IMR-90 (cell line): ENCODE measurements around the gene DYRK1B. TPM values are rescaled to one million over a fixed set of nuclear protein-coding genes. Genes with fewer than 3 reads are reported as not detected.
"Not testable (repeated sequence)": the region's sequence is repeated elsewhere in the genome, so short reads cannot be mapped to it uniquely, and the experiment has no call there.

Source experiments
- ATAC-seq: fragments of 200-7000 bp; cut with Tn5 transposase; 2 replicates; pipeline ENCODE4 v1.9.1; 2020; ENCODE audit warnings: low read depth, mild to moderate bottlenecking, moderate library complexity
- BruUV-seq: library from RNA; stranded (reverse); fragments of 400-500 nt; replicated peaks from 2 replicates; lab custom pipeline; 2021; lab: Mats Ljungman, UMichigan
- CTCF ChIA-PET: fragments of 300-600 bp; formaldehyde crosslinking; extraction: SDS; loops from one replicate; lab custom pipeline; 2021; ENCODE audit warnings: antibody characterized with exemption; lab: Yijun Ruan, JAX
- POLR2A ChIA-PET: fragments of 300-600 bp; sonication (Branson Sonifier 250); formaldehyde crosslinking; loops from one replicate; lab custom pipeline; 2022; ENCODE audit warnings: antibody characterized with exemption; ENCODE audit not compliant: unreplicated experiment; lab: Charles Lee
- DNase-seq: peaks from one replicate; pipeline ENCODE4 v3.0.0; 2013
- H2AFZ ChIP-seq: replicated peaks from 2 replicates; pipeline ENCODE3; 2013; ENCODE audit warnings: low read length, mild to moderate bottlenecking; ENCODE audit not compliant: poor library complexity
- H2AK5ac ChIP-seq: 2 replicates; pipeline ENCODE4 v1.6.1; 2013; ENCODE audit warnings: low read depth, low read length, inconsistent platforms
- H2AK9ac ChIP-seq: replicated peaks from 2 replicates; pipeline ENCODE3; 2013; ENCODE audit warnings: mild to moderate bottlenecking, low read depth, low read length, moderate library complexity; ENCODE audit not compliant: poor library complexity
- H2BK120ac ChIP-seq: 2 replicates; pipeline ENCODE4 v1.6.1; 2013; ENCODE audit warnings: low read depth, low read length, inconsistent platforms
- H2BK15ac ChIP-seq: 3 replicates; pipeline ENCODE4 v1.6.1; 2013; ENCODE audit warnings: low read depth, low read length, inconsistent platforms
- H2BK20ac ChIP-seq: 2 replicates; pipeline ENCODE4 v1.6.1; 2013; ENCODE audit warnings: low read depth, mild to moderate bottlenecking, inconsistent platforms, low read length, moderate library complexity
- H2BK5ac ChIP-seq: 2 replicates; pipeline ENCODE4 v1.6.1; 2013; ENCODE audit warnings: mild to moderate bottlenecking, low read depth, low read length, inconsistent platforms; ENCODE audit not compliant: poor library complexity, severe bottlenecking
- H3K14ac ChIP-seq: replicated peaks from 2 replicates; pipeline ENCODE4 v1.6.1; 2013; ENCODE audit warnings: low read depth, low read length, inconsistent platforms
- H3K18ac ChIP-seq: 2 replicates; pipeline ENCODE4 v1.6.1; 2013; ENCODE audit warnings: low read depth, low read length, control low read depth
- H3K23ac ChIP-seq: 2 replicates; pipeline ENCODE4 v1.6.1; 2013; ENCODE audit warnings: low read depth, low read length, inconsistent platforms
- H3K27ac ChIP-seq: 2 replicates; pipeline ENCODE4 v1.5.1; 2013; ENCODE audit warnings: mild to moderate bottlenecking, control low read depth, low read length; ENCODE audit not compliant: insufficient read depth
- H3K27me3 ChIP-seq: 2 replicates; pipeline ENCODE4 v1.6.1; 2013; ENCODE audit warnings: low read length; ENCODE audit not compliant: control insufficient read depth, insufficient read depth
- H3K36me3 ChIP-seq: 2 replicates; pipeline ENCODE4 v1.6.1; 2013; ENCODE audit warnings: low read length, mixed read lengths; ENCODE audit not compliant: control insufficient read depth, insufficient read depth
- H3K4ac ChIP-seq: 2 replicates; pipeline ENCODE4 v1.6.1; 2013; ENCODE audit warnings: low read depth, low read length, inconsistent platforms
- H3K4me1 ChIP-seq: 2 replicates; pipeline ENCODE4 v1.6.1; 2013; ENCODE audit warnings: low read length, mixed read lengths; ENCODE audit not compliant: control insufficient read depth, insufficient read depth
- H3K4me2 ChIP-seq: 2 replicates; pipeline ENCODE4 v1.6.1; 2013; ENCODE audit warnings: low read depth, mild to moderate bottlenecking, control low read depth, low read length, moderate library complexity
- H3K4me3 ChIP-seq: 2 replicates; pipeline ENCODE4 v1.5.1; 2013; ENCODE audit warnings: low read depth, mild to moderate bottlenecking, control low read depth, low read length, moderate library complexity; ENCODE audit not compliant: insufficient read depth
- H3K56ac ChIP-seq: 2 replicates; pipeline ENCODE4 v1.6.1; 2013; ENCODE audit warnings: low read length, inconsistent platforms; ENCODE audit not compliant: insufficient read depth; ENCODE audit errors: extremely low read depth
- H3K79me1 ChIP-seq, 2 experiments: 2 replicates each; pipeline ENCODE4 v1.6.1; 2013; ENCODE audit warnings: low read length in 2 of 2, inconsistent platforms in 1 of 2, low read depth in 1 of 2
- H3K9ac ChIP-seq: 2 replicates; pipeline ENCODE4 v1.6.1; 2013; ENCODE audit warnings: low read depth, low read length, control low read depth
- H3K9me1 ChIP-seq: 2 replicates; pipeline ENCODE4 v1.6.1; 2013; ENCODE audit warnings: low read length, inconsistent platforms; ENCODE audit not compliant: insufficient read depth
- H3K9me3 ChIP-seq: 2 replicates; pipeline ENCODE4 v1.6.1; 2013; ENCODE audit warnings: low read length; ENCODE audit not compliant: control insufficient read depth, insufficient read depth
- H4K20me1 ChIP-seq: 2 replicates; pipeline ENCODE4 v1.6.1; 2013; ENCODE audit warnings: low read length, inconsistent platforms; ENCODE audit not compliant: insufficient read depth
- H4K5ac ChIP-seq: 2 replicates; pipeline ENCODE4 v1.6.1; 2013; ENCODE audit warnings: mild to moderate bottlenecking, low read depth, low read length, control low read depth
- H4K8ac ChIP-seq, 2 experiments: 2 replicates each; pipeline ENCODE4 v1.6.1; 2013; ENCODE audit warnings: low read depth in 2 of 2, low read length in 2 of 2, control low read depth in 1 of 2, inconsistent platforms in 1 of 2
- H4K91ac ChIP-seq: 2 replicates; pipeline ENCODE4 v1.6.1; 2013; ENCODE audit warnings: low read depth, low read length, inconsistent platforms; ENCODE audit not compliant: insufficient read depth
- WGBS, 2 experiments: methylation state at CpG; one replicate each; pipeline versions ENCODE4 v1.1.5 to v1.1.7; 2013; ENCODE audit warnings: missing lambda C conversion rate in 2 of 2; ENCODE audit not compliant: insufficient read length in 1 of 2; ENCODE audit errors: extremely low coverage in 2 of 2; 5-methylcytosine and 5-hydroxymethylcytosine counted together
- dilution Hi-C: fragments of 300-500 bp; cut with HindIII; formaldehyde crosslinking; loops from one replicate; pipeline ENCODE4 v1.14.3; 2018; ENCODE audit warnings: low sequenced_read_pairs; ENCODE audit not compliant: unreplicated experiment
- in situ Hi-C: fragments of 300-500 bp; cut with MboI; formaldehyde crosslinking; loops from 3 replicates; pipeline ENCODE4 v1.14.3; 2019; ENCODE audit warnings: low sequenced_read_pairs, inconsistent platforms, mixed read lengths
- intact Hi-C: fragments of 100-400 bp; cut with micrococcal nuclease; formaldehyde crosslinking; loops from 2 replicates; pipeline ENCODE4 v1.10.0; 2022
- polyA plus RNA-seq, 3 experiments: library from polyadenylated mRNA; depleted of rRNA; stranded (reverse); fragments of >200 nt; gene quantifications; 2 replicates each; pipeline ENCODE4 v1.2.3, GENCODE V29; 2012; ENCODE audit warnings: low replicate concordance in 1 of 3
- total RNA-seq: library from RNA; depleted of rRNA; stranded (reverse); fragments of >200 nt; gene quantifications from 2 replicates; pipeline ENCODE4 v1.2.3, GENCODE V29; 2012

The DYRK1B gene
- total and polyA plus RNA-seq, 2 of the 4 experiments (the other 2 are of a cell fraction), result 2.7 to 11.4 TPM

- H3K14ac ChIP-seq, H4K20me1 ChIP-seq, H3K4ac ChIP-seq, H3K4me3 ChIP-seq, ATAC-seq, H4K8ac ChIP-seq, H2BK15ac ChIP-seq, H3K56ac ChIP-seq, H3K4me2 ChIP-seq, POLR2A ChIA-PET, H4K5ac ChIP-seq, H3K36me3 ChIP-seq, H3K9ac ChIP-seq, H3K23ac ChIP-seq, intact Hi-C loops, H3K27me3 ChIP-seq, H3K4me1 ChIP-seq, H3K27ac ChIP-seq, H4K91ac ChIP-seq, H3K18ac ChIP-seq, dilution Hi-C loops, H2AK5ac ChIP-seq, H2AFZ ChIP-seq, H2BK20ac ChIP-seq, H2BK120ac ChIP-seq, H3K9me3 ChIP-seq, H2BK5ac ChIP-seq, CTCF ChIA-PET, H3K79me1 ChIP-seq, BruUV-seq, H3K9me1 ChIP-seq, H2AK9ac ChIP-seq, DNase-seq, in situ Hi-C loops: not testable (repeated sequence)
- no CpG with 5 or more reads among the region's 8 CpGs for WGBS, 2 experiments
These were observed 45.8 kb upstream of the DYRK1B start for GRCh38 chr19:39879796-39880195.

- DNase-seq, H3K4ac ChIP-seq, H3K27ac ChIP-seq, H3K79me1 ChIP-seq, H2BK20ac ChIP-seq, H3K18ac ChIP-seq, intact Hi-C loops, BruUV-seq, H2AFZ ChIP-seq, H3K14ac ChIP-seq, H3K9me1 ChIP-seq, H2BK5ac ChIP-seq, H3K4me3 ChIP-seq, H3K4me2 ChIP-seq, H3K23ac ChIP-seq, ATAC-seq, H4K5ac ChIP-seq, POLR2A ChIA-PET, H2AK5ac ChIP-seq, H3K56ac ChIP-seq, H2AK9ac ChIP-seq, in situ Hi-C loops, CTCF ChIA-PET, H4K91ac ChIP-seq, H3K4me1 ChIP-seq, H3K36me3 ChIP-seq, H3K9me3 ChIP-seq, H3K9ac ChIP-seq, H4K8ac ChIP-seq, dilution Hi-C loops, H2BK15ac ChIP-seq, H4K20me1 ChIP-seq, H2BK120ac ChIP-seq, H3K27me3 ChIP-seq: not testable (repeated sequence)
- no CpG with 5 or more reads among the region's 11 CpGs for WGBS, 2 experiments
These were observed 44.9 kb upstream of the DYRK1B start for GRCh38 chr19:39878866-39879265.
